ENCODE measurements around the gene DHCR7. TPM values are rescaled to one million over a fixed set of nuclear protein-coding genes. Genes with fewer than 3 reads are reported as not detected.

DHCR7 gene
- total RNA-seq, 1 donor from 2014 or later, result 97.0 TPM

GRCh38 chr11:71472357-71472885 lies 24.2 kb upstream of the DHCR7 start:
- no peak for DNase-seq (ENCODE audit: extremely low spot score, unreplicated experiment)
- peaks cover 10% of the 10 kb centered on the region for H3K4me1 Mint-ChIP-seq (ENCODE audit: unreplicated experiment)
- H3K36me3 Mint-ChIP-seq, result peaks cover 26% of the 10 kb centered on the region
- H3K4me3 Mint-ChIP-seq, result no peak overlapping the region
- no peak overlapping the region for H3K27ac Mint-ChIP-seq
- H3K9me3 Mint-ChIP-seq, result no peaks in the 10 kb centered on the region
- H3K27me3 Mint-ChIP-seq, result no peaks in the 10 kb centered on the region
- TF ChIP-seq CTCF (conservative IDR thresholded peaks at IDR 0.05), result no peak

GRCh38 chr11:71470946-71471345 lies 22.8 kb upstream of the DHCR7 start:
- no peak overlapping the region for H3K27ac Mint-ChIP-seq
- H3K4me3 Mint-ChIP-seq, result no peak overlapping the region
- no peaks in the 10 kb centered on the region for H3K27me3 Mint-ChIP-seq
- no peaks in the 10 kb centered on the region for H3K9me3 Mint-ChIP-seq
- no peak for DNase-seq (ENCODE audit: extremely low spot score, unreplicated experiment)
- TF ChIP-seq CTCF (conservative IDR thresholded peaks at IDR 0.05), result no peak
- H3K4me1 Mint-ChIP-seq (ENCODE audit: unreplicated experiment), result peaks cover 10% of the 10 kb centered on the region
- H3K36me3 Mint-ChIP-seq, result peaks cover 29% of the 10 kb centered on the region

DNA sequence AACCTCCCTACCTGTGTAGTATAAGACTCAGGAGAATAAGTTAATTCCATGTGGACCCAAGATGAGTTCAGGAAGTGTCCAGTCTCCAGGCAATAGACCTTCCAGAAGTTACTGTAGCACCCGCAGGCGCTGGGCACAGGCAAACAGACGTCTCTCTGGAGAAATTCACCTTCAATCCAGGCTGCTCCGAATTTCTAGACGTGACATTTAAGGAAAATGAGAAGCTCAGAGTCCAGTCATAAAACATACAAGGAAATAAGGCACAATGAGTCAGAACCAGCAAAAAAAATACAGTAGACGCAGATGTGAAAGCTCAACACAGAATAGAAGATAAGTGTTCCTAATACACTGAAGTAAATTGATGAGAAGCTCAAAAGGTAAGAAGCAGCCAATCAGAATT lies 19.0 kb upstream of the DHCR7 start:
- no peak overlapping the region for H3K4me3 Mint-ChIP-seq
- H3K27ac Mint-ChIP-seq, result no peak overlapping the region
- peaks cover 16% of the 10 kb centered on the region for H3K4me1 Mint-ChIP-seq (ENCODE audit: unreplicated experiment)
- H3K36me3 Mint-ChIP-seq, result peaks cover 38% of the 10 kb centered on the region
- no peaks in the 10 kb centered on the region for H3K27me3 Mint-ChIP-seq
- no peak for DNase-seq (ENCODE audit: extremely low spot score, unreplicated experiment)
- TF ChIP-seq CTCF (conservative IDR thresholded peaks at IDR 0.05), result no peak
- no peaks in the 10 kb centered on the region for H3K9me3 Mint-ChIP-seq

DNA sequence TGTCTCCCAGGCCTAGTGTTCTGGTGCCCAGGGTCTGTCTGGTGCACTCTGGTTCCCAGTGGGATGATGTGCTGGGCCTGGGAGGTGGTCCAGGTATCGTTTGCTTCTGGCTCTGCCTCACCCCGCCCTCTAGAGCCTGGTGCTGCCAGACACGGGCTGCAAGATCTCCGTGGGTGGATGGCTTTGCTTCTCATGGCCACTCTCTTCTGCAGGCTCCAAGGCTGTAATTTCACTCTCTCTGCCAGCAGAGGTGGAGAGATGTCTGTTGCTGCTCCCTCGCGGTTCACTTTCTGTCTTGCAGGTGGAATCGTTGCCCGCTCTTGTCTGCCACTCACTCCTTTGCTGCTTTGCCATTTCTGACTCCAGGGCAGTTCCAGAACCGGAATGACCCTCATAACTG lies 18.2 kb upstream of the DHCR7 start:
- no peak overlapping the region for H3K27ac Mint-ChIP-seq
- no peak overlapping the region for H3K4me3 Mint-ChIP-seq
- H3K4me1 Mint-ChIP-seq (ENCODE audit: unreplicated experiment), result peaks cover 14% of the 10 kb centered on the region
- H3K27me3 Mint-ChIP-seq, result no peaks in the 10 kb centered on the region
- H3K9me3 Mint-ChIP-seq, result no peaks in the 10 kb centered on the region
- H3K36me3 Mint-ChIP-seq, result peaks cover 38% of the 10 kb centered on the region
- TF ChIP-seq CTCF (conservative IDR thresholded peaks at IDR 0.05), result no peak
- no peak for DNase-seq (ENCODE audit: extremely low spot score, unreplicated experiment)

- TF ChIP-seq CTCF (conservative IDR thresholded peaks at IDR 0.05), result no peak
- Mint-ChIP-seq H3K36me3 (peaks cover 36% of the 10 kb centered on the region), H3K9me3 (no peaks in the 10 kb centered on the region), H3K4me1 (ENCODE audit: unreplicated experiment) (peaks cover 6% of the 10 kb centered on the region), H3K27ac (no peak overlapping the region), H3K27me3 (no peaks in the 10 kb centered on the region), H3K4me3 (no peak overlapping the region)
- no peak for DNase-seq (ENCODE audit: extremely low spot score, unreplicated experiment)
Observed at GRCh38 chr11:71465054-71465453, 16.9 kb upstream of the DHCR7 start.
